Measurements from ENCODE around the gene TBC1D30.

GRCh38 chr12:64800640-64801039 lies 23.8 kb upstream of the TBC1D30 start:
- TF ChIP-seq CTCF (IDR thresholded peaks at IDR 0.05 in 2 of 3, conservative IDR thresholded peaks at IDR 0.05 in 1 of 3; ENCODE audit: insufficient read depth in 2 of 3, low read depth in 1 of 3, low read length in 3 of 3) (no peak), USF2 (CRISPR knock-in tag; IDR thresholded peaks at IDR 0.05) (no peak), YY1 (IDR thresholded peaks at IDR 0.05; ENCODE audit: borderline replicate concordance in 1 of 3, control insufficient read depth in 1 of 3, extremely low read depth in 1 of 3, insufficient read depth in 3 of 3, insufficient read length in 1 of 3, insufficient replicate concordance in 2 of 3, low read depth in 1 of 3, low read length in 2 of 3) (no peak), IFI16 (CRISPR knock-in tag; IDR thresholded peaks at IDR 0.05) (no peak), LARP7 (IDR thresholded peaks at IDR 0.05) (no peak), ZNF518B (CRISPR knock-in tag; IDR thresholded peaks at IDR 0.05) (no peak), ZBTB7A (IDR thresholded peaks at IDR 0.05; ENCODE audit: borderline replicate concordance, control insufficient read depth, low read depth, low read length) (no peak), POLR2AphosphoS5 (IDR thresholded peaks at IDR 0.05; ENCODE audit: control insufficient read depth, insufficient read depth, low read depth, low read length) (no peak), POLR2A (conservative IDR thresholded peaks at IDR 0.05) (no peak), RBM22 (IDR thresholded peaks at IDR 0.05; ENCODE audit: low read depth, low read length, poor library complexity, severe bottlenecking) (no peak), TAF1 (IDR thresholded peaks at IDR 0.05; ENCODE audit: control insufficient read depth, extremely low read depth, insufficient read depth, low read length, severe bottlenecking) (no peak)
